GM18861 (cell line): ENCODE data around the gene CPZ.
"Not testable (repeated sequence)": the region's sequence is repeated elsewhere in the genome, so short reads cannot be mapped to it uniquely, and the experiment has no call there.

Source experiments
- ATAC-seq: cut with Tn5 transposase; IDR thresholded peaks from one replicate; pipeline ENCODE4 v1.9.1; 2021; ENCODE audit not compliant: unreplicated experiment

The CPZ gene

DNA sequence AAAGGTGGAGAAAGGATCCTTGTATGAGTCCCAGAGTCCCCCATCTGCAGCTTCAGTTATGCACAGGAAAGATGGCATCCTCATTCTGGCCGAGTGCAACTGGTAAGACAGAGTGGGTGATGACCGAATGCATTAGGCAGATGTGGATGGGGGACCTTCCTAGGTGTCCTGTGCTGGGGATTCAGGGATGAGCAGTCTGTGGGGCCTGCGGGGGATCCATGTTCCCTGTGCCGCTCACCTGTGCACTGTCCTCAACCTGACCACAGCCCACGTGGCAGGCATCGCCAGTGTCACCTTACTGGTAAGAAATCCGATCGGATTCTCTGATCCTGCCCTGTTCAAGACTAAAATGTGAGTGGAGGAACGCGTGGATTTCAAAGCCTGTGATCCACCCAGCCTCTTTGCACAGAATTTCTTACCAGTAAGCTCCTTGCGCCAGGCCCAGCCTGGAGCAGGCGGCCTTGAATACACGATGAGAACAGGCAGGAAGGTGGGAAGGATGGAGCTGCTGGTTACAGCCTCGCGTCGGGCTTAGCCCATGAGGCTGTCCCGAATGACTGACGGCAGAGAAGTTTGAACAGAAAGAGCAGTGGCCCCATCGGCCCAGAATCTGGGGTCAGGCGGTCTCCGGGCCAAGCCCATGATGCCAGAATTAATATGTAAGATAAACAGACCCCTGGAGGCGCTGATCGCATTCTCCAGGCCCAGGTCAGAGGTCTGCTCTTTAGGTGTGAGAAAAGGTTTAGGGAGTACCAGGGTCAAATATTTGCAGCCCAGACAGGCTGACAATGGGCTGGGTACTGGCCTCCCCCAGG lies 56.5 kb downstream of the CPZ start:
- no peak for ATAC-seq

- no peak for ATAC-seq
Measured at GRCh38 chr4:8649631-8650361, 57.2 kb downstream of the CPZ start.

GRCh38 chr4:8651661-8652180 lies 59.2 kb downstream of the CPZ start:
- no peak for ATAC-seq

DNA sequence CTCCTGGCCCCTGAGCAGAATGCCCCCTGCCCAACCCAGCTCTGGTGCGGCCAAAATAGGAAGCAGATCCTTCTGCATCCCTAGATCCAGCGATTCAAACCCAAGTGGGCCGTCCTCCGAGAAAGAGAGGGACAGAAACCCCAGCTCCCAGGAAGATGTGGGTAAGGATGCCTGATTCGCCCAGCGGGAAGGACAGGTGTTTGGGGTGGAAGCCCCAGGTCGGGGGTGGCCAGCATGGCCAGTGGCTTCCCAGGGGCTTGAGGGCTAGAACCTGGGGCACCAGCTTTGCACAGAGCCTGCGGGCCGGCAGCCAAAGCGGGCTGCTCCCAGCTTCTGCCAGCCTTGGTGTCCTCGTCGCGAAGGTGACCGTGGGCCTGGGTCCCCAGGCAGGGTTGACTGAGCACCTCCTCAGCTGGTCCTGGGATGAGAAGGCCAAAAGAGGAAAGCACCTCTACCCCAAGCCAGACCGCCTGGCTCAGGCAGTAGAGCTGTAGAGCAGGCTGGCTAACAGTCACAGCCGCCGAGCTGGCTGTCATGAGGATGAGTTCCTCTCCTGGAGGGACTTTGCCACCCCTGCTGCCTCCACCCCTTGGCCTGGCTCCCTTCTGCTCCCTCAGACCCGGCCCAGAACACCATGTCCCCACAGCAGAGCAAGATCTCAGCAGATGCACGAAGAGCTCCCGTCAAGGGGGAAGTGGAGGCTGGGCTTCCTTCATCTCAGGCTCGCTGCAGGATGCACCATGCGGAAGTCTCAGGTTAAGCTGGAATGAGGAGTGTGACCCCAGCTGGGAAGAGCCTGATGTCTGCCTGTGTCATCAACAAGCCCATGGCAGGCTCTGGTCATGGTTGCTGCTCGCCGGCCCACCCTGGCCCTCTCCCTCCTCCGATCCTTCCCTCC lies 59.9 kb downstream of the CPZ start:
- ATAC-seq: no peak

GRCh38 chr4:8653326-8654000 lies 60.9 kb downstream of the CPZ start:
- ATAC-seq: no peak

- ATAC-seq: not testable (repeated sequence)
Measured at GRCh38 chr4:8654139-8654538, 61.6 kb downstream of the CPZ start.

GRCh38 chr4:8655411-8656184 lies 63.0 kb downstream of the CPZ start:
- no peak for ATAC-seq

DNA sequence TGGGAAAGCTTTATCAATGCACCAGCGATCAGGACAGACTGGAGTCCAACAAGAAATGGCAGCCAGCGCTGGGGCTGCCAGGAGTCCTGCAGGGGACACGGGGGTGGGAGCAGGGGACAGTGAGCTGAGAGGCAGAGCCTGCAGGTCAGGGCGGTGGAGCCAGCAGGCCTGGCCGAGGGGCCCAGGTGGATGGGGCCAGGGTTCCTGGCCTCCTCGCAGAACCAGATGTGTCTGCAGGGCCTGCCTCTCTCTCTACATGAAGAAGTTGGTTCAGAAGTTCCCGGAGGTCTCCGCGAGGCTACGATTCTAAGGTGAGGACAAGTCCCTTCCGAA lies 63.6 kb downstream of the CPZ start:
- no peak for ATAC-seq

DNA sequence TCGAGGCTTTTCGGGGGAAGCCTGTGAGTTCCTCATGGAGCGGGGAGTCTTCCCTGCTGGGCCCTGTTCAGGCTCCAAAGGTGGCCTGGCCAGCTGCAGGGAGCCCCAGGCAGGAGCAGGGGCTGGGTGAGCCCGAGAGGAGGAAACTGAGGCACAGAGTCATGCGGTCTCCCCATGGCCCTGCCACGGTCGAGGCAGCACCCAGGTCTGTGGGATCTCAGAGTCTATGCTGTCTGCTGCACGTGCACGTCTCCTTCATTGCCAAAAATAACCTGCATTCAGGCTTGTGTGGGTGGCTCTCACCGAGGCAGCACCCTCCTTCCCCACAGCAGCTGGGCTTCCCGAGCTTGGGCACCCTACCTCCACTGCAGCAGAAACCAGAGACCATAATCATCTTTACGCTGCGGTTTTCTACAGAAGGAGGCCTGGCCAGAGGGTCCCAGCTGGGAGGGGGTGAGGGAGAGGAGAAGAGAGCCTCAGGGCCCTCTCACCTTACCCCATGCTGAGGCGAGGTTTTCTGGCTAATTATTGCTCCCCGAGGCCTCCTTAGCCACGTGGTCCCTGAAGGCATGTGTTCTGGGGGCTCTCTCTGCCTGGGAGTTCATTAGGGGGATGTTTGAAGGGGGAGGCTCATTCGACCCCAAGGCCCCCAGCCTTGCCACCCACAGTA lies 64.3 kb downstream of the CPZ start:
- ATAC-seq: no peak

DNA sequence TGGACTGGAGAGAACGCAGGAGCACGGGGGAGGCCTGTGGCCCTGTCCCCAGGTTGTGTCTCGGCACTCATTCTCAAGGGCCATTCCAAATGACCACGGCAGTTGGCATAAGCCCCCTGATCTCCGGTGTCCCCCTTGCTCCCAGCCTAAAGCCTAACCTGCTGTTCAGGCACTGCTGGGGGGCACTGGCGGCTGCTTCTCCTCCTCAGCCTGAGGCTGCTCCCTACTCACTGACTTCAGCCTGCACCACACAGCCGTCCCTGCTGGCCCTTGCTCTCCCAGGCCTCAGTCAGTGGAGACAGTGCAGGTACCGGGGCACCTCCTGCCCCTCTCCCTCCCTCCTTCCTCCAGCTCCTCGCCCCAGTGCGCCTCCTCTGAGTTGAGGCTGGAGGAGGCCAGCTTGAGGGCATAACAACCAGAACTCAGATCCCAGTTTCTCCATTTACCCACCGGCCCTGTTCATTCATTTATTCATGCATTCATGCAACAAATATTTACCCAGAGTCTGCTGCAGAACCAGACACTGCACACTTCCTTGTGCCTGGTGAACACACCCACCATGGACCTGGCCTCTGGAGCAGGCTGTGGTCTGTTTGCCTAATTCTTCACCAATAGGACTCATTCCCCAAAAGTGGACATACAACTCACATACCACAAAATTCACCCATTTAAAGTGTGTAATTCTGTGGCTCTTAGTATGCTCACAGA lies 65.0 kb downstream of the CPZ start:
- no peak for ATAC-seq

DNA sequence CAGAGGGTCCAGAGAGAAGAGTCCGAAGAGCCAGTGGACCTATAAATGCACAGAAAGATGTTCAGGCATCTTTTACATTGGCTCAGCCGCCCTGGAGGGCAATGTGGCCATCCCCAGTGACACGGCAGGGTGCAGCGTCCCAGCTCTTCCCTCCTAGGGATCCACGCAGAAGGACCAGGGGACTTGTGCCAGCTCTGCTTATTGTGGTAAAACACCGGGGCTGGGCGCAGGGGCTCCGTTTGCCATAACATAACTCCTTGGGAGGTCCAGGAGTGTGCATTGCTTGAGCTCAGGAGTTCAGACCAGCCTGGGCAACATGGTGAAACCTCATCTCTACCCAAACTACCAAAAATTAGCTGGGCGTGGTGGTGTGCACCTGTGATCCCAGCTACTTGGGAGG lies 70.2 kb downstream of the CPZ start:
- ATAC-seq: no peak

- no peak for ATAC-seq
Measured at GRCh38 chr4:8664031-8664805, 71.7 kb downstream of the CPZ start.

DNA sequence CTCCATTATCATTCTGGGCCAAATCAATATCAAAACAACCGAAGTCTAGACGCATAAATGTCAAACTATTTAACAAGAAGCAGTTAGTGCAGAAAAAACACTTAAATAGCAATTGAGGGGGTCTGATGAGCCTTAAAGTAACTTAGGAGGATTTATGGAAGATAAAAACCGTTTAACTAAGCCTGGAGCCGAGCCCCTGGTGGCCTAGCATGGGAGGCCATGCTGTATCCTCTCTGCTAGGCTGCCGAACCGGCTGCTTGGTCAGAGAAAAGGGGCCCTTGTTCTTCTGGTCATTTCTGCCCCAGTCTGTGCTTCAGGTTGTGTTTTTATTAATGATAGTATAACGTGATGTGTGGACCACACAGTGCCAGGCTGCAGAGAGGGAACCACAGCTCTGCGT lies 72.4 kb downstream of the CPZ start:
- ATAC-seq: no peak

GRCh38 chr4:8665406-8666360 lies 73.1 kb downstream of the CPZ start:
- no peak for ATAC-seq

- ATAC-seq: no peak
Measured at GRCh38 chr4:8666581-8666980, 74.0 kb downstream of the CPZ start.
